Measurements from ENCODE around the gene DCAF4.
A peak's percentile ranks its signal among the peaks of the same experiment; 100 is the strongest.

The DCAF4 gene

DNA sequence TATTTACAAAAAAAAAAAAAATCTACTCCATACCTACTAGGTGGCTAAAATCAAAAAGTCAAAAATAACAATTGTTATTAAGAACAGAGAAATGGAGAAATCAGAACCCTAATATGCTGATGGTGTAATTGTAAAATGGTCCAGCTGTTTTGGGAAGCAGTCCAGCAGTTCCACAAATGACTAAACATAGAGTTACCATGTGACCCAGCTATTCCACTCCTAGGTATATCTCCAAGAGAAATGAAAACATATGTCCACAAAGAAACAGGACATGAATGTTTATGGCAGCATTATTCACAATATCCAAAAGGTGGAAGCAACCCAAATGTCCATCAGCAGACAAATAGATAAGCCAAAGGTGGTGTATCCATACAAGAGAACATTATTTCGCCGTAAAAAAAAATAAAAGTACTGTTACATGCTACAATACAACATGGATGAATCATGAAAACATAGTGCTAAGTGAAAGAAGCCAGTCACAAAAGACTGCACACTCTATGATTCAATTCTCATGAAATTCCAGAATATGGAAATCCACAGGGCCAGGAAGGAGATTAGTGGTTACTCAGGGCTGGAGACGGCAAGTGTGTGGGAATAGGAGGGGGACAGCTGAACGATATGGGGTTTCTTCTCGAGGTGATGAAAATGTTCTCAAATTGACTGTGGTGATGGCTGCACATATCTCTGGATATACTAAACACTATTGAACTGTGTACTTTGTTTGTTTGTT is 23.3 kb upstream of the DCAF4 start:
- no peak overlapping the region for H3K27ac ChIP-seq (ENCODE audit: low read depth, low read length)
- H3K36me3 ChIP-seq (ENCODE audit: control insufficient read depth in 1 of 2, insufficient read depth in 2 of 2, low read length in 2 of 2), result no peaks in the 10 kb centered on the region
- H2AK5ac ChIP-seq (ENCODE audit: low read length), result no peak overlapping the region
- no peak overlapping the region for H2AFZ ChIP-seq (ENCODE audit: insufficient read depth, low read length, poor library complexity)
- H3K4me1 ChIP-seq (ENCODE audit: control insufficient read depth in 1 of 2, insufficient read depth in 2 of 2, low read length in 2 of 2), result peaks cover 8 to 16% of the 10 kb centered on the region in 2 experiments
- no peak overlapping the region for H3K14ac ChIP-seq (ENCODE audit: low read length)
- H3K9me3 ChIP-seq (ENCODE audit: insufficient read depth, low read depth, low read length), result no peaks in the 10 kb centered on the region
- peaks cover 1% of the 10 kb centered on the region for H3K79me1 ChIP-seq (ENCODE audit: low read length)
- H3K23ac ChIP-seq (ENCODE audit: low read length), result no peak overlapping the region
- no peak overlapping the region for H3K4me3 ChIP-seq (ENCODE audit: low read depth, low read length)
- no peak overlapping the region for H3K9ac ChIP-seq (ENCODE audit: low read length)
- no peak overlapping the region for H3K18ac ChIP-seq (ENCODE audit: low read length)
- no peak overlapping the region for H2BK12ac ChIP-seq (ENCODE audit: low read length)
- no peaks in the 10 kb centered on the region for H3K27me3 ChIP-seq (ENCODE audit: insufficient read depth, low read length)
- H2BK120ac ChIP-seq (ENCODE audit: insufficient read depth, low read length, poor library complexity), result no peak overlapping the region
- no peak for DNase-seq
- H4K12ac ChIP-seq (ENCODE audit: low read depth, low read length), result no peak overlapping the region
- H4K91ac ChIP-seq (ENCODE audit: low read depth, low read length), result no peak overlapping the region
- no peak overlapping the region for H3K4me2 ChIP-seq (ENCODE audit: low read length)
- no CpG with 5 or more reads among the region's 5 CpGs for WGBS (ENCODE audit: extremely low coverage, insufficient coverage, insufficient read length)
- no peak overlapping the region for H3K4ac ChIP-seq (ENCODE audit: low read depth, low read length)
- no peak overlapping the region for H2BK5ac ChIP-seq (ENCODE audit: low read depth, low read length, poor library complexity)
- H4K8ac ChIP-seq (ENCODE audit: low read depth, low read length), result no peak overlapping the region
- no peaks in the 10 kb centered on the region for H3K79me2 ChIP-seq (ENCODE audit: control insufficient read depth, insufficient read depth, low read length, poor library complexity)

DNA sequence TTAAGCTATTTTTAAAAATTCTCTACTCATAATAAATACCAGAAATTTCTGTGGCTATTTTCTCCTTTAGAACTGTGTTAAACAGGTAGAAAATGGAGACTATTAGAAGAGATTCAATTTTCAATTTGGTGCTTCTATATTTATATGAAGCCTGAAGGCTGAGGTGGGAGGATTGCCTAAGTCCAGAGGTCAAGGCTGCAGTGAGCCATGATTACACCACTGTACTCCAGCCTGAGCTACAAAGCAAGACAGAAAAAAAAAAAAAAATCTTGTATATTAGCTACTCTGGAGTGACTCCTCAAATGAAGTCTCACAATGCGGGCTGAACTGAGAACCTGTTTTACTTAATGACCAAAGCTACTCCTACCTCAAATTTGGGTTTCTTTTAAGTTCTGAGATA is 22.5 kb upstream of the DCAF4 start:
- no peaks in the 10 kb centered on the region for H3K9me3 ChIP-seq (ENCODE audit: insufficient read depth, low read depth, low read length)
- no peak overlapping the region for H2BK120ac ChIP-seq (ENCODE audit: insufficient read depth, low read length, poor library complexity)
- DNase-seq, result no peak
- H3K18ac ChIP-seq (ENCODE audit: low read length), result no peak overlapping the region
- WGBS (ENCODE audit: extremely low coverage, insufficient coverage, insufficient read length), result no CpG with 5 or more reads among the region's 1 CpG
- H4K8ac ChIP-seq (ENCODE audit: low read depth, low read length), result no peak overlapping the region
- no peak overlapping the region for H3K14ac ChIP-seq (ENCODE audit: low read length)
- no peaks in the 10 kb centered on the region for H3K27me3 ChIP-seq (ENCODE audit: insufficient read depth, low read length)
- H2AFZ ChIP-seq (ENCODE audit: insufficient read depth, low read length, poor library complexity), result no peak overlapping the region
- no peak overlapping the region for H3K23ac ChIP-seq (ENCODE audit: low read length)
- H3K36me3 ChIP-seq (ENCODE audit: control insufficient read depth in 1 of 2, insufficient read depth in 2 of 2, low read length in 2 of 2), result no peaks in the 10 kb centered on the region
- H2BK5ac ChIP-seq (ENCODE audit: low read depth, low read length, poor library complexity), result no peak overlapping the region
- H2BK12ac ChIP-seq (ENCODE audit: low read length), result no peak overlapping the region
- no peak overlapping the region for H3K27ac ChIP-seq (ENCODE audit: low read depth, low read length)
- H3K4me3 ChIP-seq (ENCODE audit: low read depth, low read length), result no peak overlapping the region
- H3K4me1 ChIP-seq (ENCODE audit: control insufficient read depth in 1 of 2, insufficient read depth in 2 of 2, low read length in 2 of 2), result peaks cover 10 to 18% of the 10 kb centered on the region in 2 experiments
- no peaks in the 10 kb centered on the region for H3K79me2 ChIP-seq (ENCODE audit: control insufficient read depth, insufficient read depth, low read length, poor library complexity)
- H4K91ac ChIP-seq (ENCODE audit: low read depth, low read length), result no peak overlapping the region
- H4K12ac ChIP-seq (ENCODE audit: low read depth, low read length), result no peak overlapping the region
- no peak overlapping the region for H3K9ac ChIP-seq (ENCODE audit: low read length)
- H3K79me1 ChIP-seq (ENCODE audit: low read length), result peaks cover 1% of the 10 kb centered on the region
- H3K4me2 ChIP-seq (ENCODE audit: low read length), result no peak overlapping the region
- no peak overlapping the region for H2AK5ac ChIP-seq (ENCODE audit: low read length)
- no peak overlapping the region for H3K4ac ChIP-seq (ENCODE audit: low read depth, low read length)

DNA sequence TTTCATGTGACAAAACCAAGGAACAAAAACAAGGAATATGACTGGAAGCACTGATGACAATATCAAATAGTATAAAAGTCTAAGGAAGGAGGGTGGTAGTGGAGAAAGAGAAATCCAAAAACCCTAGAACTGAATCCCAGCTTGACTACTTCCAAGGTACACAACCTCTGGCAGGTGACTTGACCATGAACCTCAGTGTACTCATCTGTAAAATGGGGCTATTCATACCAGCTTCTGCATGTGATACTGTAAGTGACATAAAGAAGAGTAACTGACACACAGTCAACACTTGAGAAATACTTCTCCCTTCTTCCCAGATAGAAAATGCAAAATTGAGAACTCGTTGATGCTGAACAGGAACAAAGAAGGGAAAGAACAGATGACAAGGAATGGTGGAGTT is 22.0 kb upstream of the DCAF4 start:
- Histone ChIP-seq H2AK5ac (ENCODE audit: low read length) (no peak overlapping the region), H3K79me1 (ENCODE audit: low read length) (peaks cover 1% of the 10 kb centered on the region), H2AFZ (ENCODE audit: insufficient read depth, low read length, poor library complexity) (no peak overlapping the region), H3K18ac (ENCODE audit: low read length) (no peak overlapping the region), H4K12ac (ENCODE audit: low read depth, low read length) (no peak overlapping the region), H3K27ac (ENCODE audit: low read depth, low read length) (no peak overlapping the region), H2BK120ac (ENCODE audit: insufficient read depth, low read length, poor library complexity) (no peak overlapping the region), H3K27me3 (ENCODE audit: insufficient read depth, low read length) (no peaks in the 10 kb centered on the region), H3K9ac (ENCODE audit: low read length) (no peak overlapping the region), H3K9me3 (ENCODE audit: insufficient read depth, low read depth, low read length) (no peaks in the 10 kb centered on the region), H3K23ac (ENCODE audit: low read length) (no peak overlapping the region), H3K4me3 (ENCODE audit: low read depth, low read length) (no peak overlapping the region), H3K79me2 (ENCODE audit: control insufficient read depth, insufficient read depth, low read length, poor library complexity) (no peaks in the 10 kb centered on the region), H3K4ac (ENCODE audit: low read depth, low read length) (no peak overlapping the region), H4K91ac (ENCODE audit: low read depth, low read length) (no peak overlapping the region), H2BK12ac (ENCODE audit: low read length) (no peak overlapping the region), H3K4me1 (ENCODE audit: control insufficient read depth in 1 of 2, insufficient read depth in 2 of 2, low read length in 2 of 2) (peaks cover 10 to 18% of the 10 kb centered on the region in 2 experiments), H4K8ac (ENCODE audit: low read depth, low read length) (no peak overlapping the region), H3K14ac (ENCODE audit: low read length) (no peak overlapping the region), H2BK5ac (ENCODE audit: low read depth, low read length, poor library complexity) (no peak overlapping the region), H3K36me3 (ENCODE audit: control insufficient read depth in 1 of 2, insufficient read depth in 2 of 2, low read length in 2 of 2) (no peaks in the 10 kb centered on the region), H3K4me2 (ENCODE audit: low read length) (no peak overlapping the region)
- no CpG with 5 or more reads among the region's 1 CpG for WGBS (ENCODE audit: extremely low coverage, insufficient coverage, insufficient read length)
- no peak for DNase-seq

DNA sequence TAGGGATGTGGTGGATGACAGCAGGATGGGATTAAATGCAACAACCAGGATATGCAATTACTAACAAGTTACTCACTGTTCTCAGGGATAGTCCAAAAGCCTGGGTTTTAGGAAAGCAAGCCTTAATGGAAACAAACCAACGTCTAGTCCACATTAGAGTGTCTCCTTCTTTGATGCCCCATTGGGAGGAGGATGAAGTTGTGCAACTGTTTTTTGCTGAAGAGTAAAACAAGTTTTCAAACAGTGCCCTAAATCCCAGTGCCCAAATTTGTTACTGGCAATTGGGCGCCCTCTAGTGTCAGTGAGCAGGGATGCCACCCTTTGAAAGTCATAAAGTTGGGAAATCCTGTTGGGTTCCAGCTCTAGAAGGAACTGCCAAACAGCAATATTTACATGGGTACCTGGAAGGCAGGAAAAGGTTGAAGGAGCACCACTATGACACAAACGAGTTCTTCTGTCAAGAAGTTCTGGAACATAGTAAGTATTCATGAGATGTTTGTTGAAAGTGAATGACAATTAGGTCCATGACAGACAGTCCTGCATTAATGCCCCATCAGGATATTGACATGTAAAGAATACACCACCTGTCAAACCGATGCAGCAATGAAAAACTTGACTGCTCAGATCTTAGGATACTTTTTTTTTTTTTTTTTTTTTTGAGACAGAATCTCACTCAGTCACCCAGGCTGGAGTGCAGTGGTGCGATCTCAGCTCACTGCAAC is 21.3 kb upstream of the DCAF4 start:
- DNase-seq, result peak; percentile 58 to 89
- no CpG with 5 or more reads among the region's 5 CpGs for WGBS (ENCODE audit: extremely low coverage, insufficient coverage, insufficient read length)
- no peak overlapping the region for H3K4me2 ChIP-seq (ENCODE audit: low read length)
- H4K91ac ChIP-seq (ENCODE audit: low read depth, low read length), result no peak overlapping the region
- H3K9me3 ChIP-seq (ENCODE audit: insufficient read depth, low read depth, low read length), result no peaks in the 10 kb centered on the region
- H3K36me3 ChIP-seq (ENCODE audit: control insufficient read depth in 1 of 2, insufficient read depth in 2 of 2, low read length in 2 of 2), result no peaks in the 10 kb centered on the region
- no peak overlapping the region for H2AFZ ChIP-seq (ENCODE audit: insufficient read depth, low read length, poor library complexity)
- no peaks in the 10 kb centered on the region for H3K79me2 ChIP-seq (ENCODE audit: control insufficient read depth, insufficient read depth, low read length, poor library complexity)
- no peak overlapping the region for H3K9ac ChIP-seq (ENCODE audit: low read length)
- no peak overlapping the region for H2BK120ac ChIP-seq (ENCODE audit: insufficient read depth, low read length, poor library complexity)
- H3K18ac ChIP-seq (ENCODE audit: low read length), result no peak overlapping the region
- H3K23ac ChIP-seq (ENCODE audit: low read length), result no peak overlapping the region
- no peak overlapping the region for H2AK5ac ChIP-seq (ENCODE audit: low read length)
- no peaks in the 10 kb centered on the region for H3K27me3 ChIP-seq (ENCODE audit: insufficient read depth, low read length)
- H2BK12ac ChIP-seq (ENCODE audit: low read length), result no peak overlapping the region
- no peak overlapping the region for H4K12ac ChIP-seq (ENCODE audit: low read depth, low read length)
- H4K8ac ChIP-seq (ENCODE audit: low read depth, low read length), result no peak overlapping the region
- no peak overlapping the region for H2BK5ac ChIP-seq (ENCODE audit: low read depth, low read length, poor library complexity)
- peaks cover 10 to 18% of the 10 kb centered on the region in 2 experiments for H3K4me1 ChIP-seq (ENCODE audit: control insufficient read depth in 1 of 2, insufficient read depth in 2 of 2, low read length in 2 of 2)
- no peak overlapping the region for H3K4ac ChIP-seq (ENCODE audit: low read depth, low read length)
- no peak overlapping the region for H3K4me3 ChIP-seq (ENCODE audit: low read depth, low read length)
- H3K79me1 ChIP-seq (ENCODE audit: low read length), result peaks cover 1% of the 10 kb centered on the region
- H3K27ac ChIP-seq (ENCODE audit: low read depth, low read length), result no peak overlapping the region
- no peak overlapping the region for H3K14ac ChIP-seq (ENCODE audit: low read length)

All from trophoblast cell (in vitro differentiated cells and primary cell).